Stimulated activated CD4-positive, alpha-beta T cell treated with anti-CD3 and anti-CD28 coated beads, Interleukin-12 subunit alpha, Interleukin-12 subunit beta, amount 100 ng/mL, for 48 hours (primary cell): ENCODE data around the gene C6orf132.

ENCODE experiments used
- DNase-seq, 3 donors: peaks; one replicate each; pipeline ENCODE4 v3.0.0-alpha.2; 2020; ENCODE audit warnings: low read depth in 2 of 3, low spot score in 1 of 3

The C6orf132 gene

GRCh38 chr6:42105156-42105648 lies 37.2 kb downstream of the C6orf132 start:
- DNase-seq: no peak

- no peak for DNase-seq
Observed at GRCh38 chr6:42104804-42105125, 37.7 kb downstream of the C6orf132 start.

GRCh38 chr6:42104095-42104803 lies 38.2 kb downstream of the C6orf132 start:
- DNase-seq: peak; percentile 56 to 74 (median 64)

GRCh38 chr6:42103753-42104094 lies 38.7 kb downstream of the C6orf132 start:
- no peak for DNase-seq

- no peak for DNase-seq
Observed at GRCh38 chr6:42103216-42103615, 39.2 kb downstream of the C6orf132 start.

GRCh38 chr6:42101186-42101657 lies 41.2 kb downstream of the C6orf132 start:
- DNase-seq: no peak

GRCh38 chr6:42100029-42100901 lies 42.2 kb downstream of the C6orf132 start:
- peak; percentile 19 to 33 (median 29) for DNase-seq

- peak; percentile 25 to 49 (median 28) for DNase-seq
Observed at GRCh38 chr6:42099340-42100028, 42.9 kb downstream of the C6orf132 start.

GRCh38 chr6:42095776-42096541 lies 46.5 kb downstream of the C6orf132 start:
- no peak for DNase-seq

GRCh38 chr6:42095094-42095493 lies 47.3 kb downstream of the C6orf132 start:
- no peak for DNase-seq

GRCh38 chr6:42093582-42094329 lies 48.7 kb downstream of the C6orf132 start:
- no peak for DNase-seq

- no peak for DNase-seq
Observed at GRCh38 chr6:42091718-42092023, 50.7 kb downstream of the C6orf132 start.

GRCh38 chr6:42090819-42091717 lies 51.4 kb downstream of the C6orf132 start:
- no peak for DNase-seq

GRCh38 chr6:42088101-42088591 lies 54.3 kb downstream of the C6orf132 start:
- DNase-seq: no peak

GRCh38 chr6:42086046-42087035 lies 56.1 kb downstream of the C6orf132 start:
- no peak for DNase-seq

- DNase-seq: no peak
Observed at GRCh38 chr6:42084889-42085288, 57.5 kb downstream of the C6orf132 start.

GRCh38 chr6:42083530-42083929 lies 58.9 kb downstream of the C6orf132 start:
- DNase-seq: no peak

GRCh38 chr6:42079941-42080464 lies 62.4 kb downstream of the C6orf132 start:
- DNase-seq: no peak
